Measurements from ENCODE around the gene MAP7.

- TF ChIP-seq CTCF (IDR thresholded peaks at IDR 0.05) (no peak), POLR2A (IDR thresholded peaks at IDR 0.05) (no peak)
Measured at GRCh38 chr6:136337121-136337520, 213.1 kb downstream of the MAP7 start.

All from Peyer's patch (tissue), 4 donors.